Duodenal mucosa (tissue), 2 donors: Measurements from ENCODE around the gene DUXB.

ENCODE experiments used
- H3K27ac ChIP-seq: one replicate; pipeline ENCODE4 v1.7.0; 2013; ENCODE audit warnings: low read depth, low read length
- H3K27me3 ChIP-seq, 2 donors: one replicate each; pipeline ENCODE4 v1.7.0; 2013; ENCODE audit warnings: low read length in 2 of 2, control low read depth in 1 of 2; ENCODE audit not compliant: insufficient read depth in 2 of 2, control insufficient read depth in 1 of 2
- H3K36me3 ChIP-seq, 2 donors: one replicate each; pipeline ENCODE4 v1.7.0; 2013; ENCODE audit warnings: low read length in 2 of 2, control low read depth in 1 of 2; ENCODE audit not compliant: insufficient read depth in 2 of 2, control insufficient read depth in 1 of 2
- H3K4me1 ChIP-seq, 2 donors: one replicate each; pipeline ENCODE4 v1.7.0; 2013; ENCODE audit warnings: low read length in 2 of 2, control low read depth in 1 of 2; ENCODE audit not compliant: insufficient read depth in 2 of 2, control insufficient read depth in 1 of 2
- H3K4me3 ChIP-seq, 2 donors: one replicate each; pipeline ENCODE4 v1.7.0; 2013; ENCODE audit warnings: low read length in 2 of 2, low read depth in 1 of 2
- H3K9ac ChIP-seq, 2 donors: one replicate each; pipeline ENCODE4 v1.7.0; 2013; ENCODE audit warnings: low read length in 2 of 2, low read depth in 1 of 2
- H3K9me3 ChIP-seq, 2 donors: one replicate each; pipeline ENCODE4 v1.7.0; 2013; ENCODE audit warnings: low read length in 2 of 2, control low read depth in 1 of 2; ENCODE audit not compliant: control insufficient read depth in 1 of 2

The DUXB gene

DNA sequence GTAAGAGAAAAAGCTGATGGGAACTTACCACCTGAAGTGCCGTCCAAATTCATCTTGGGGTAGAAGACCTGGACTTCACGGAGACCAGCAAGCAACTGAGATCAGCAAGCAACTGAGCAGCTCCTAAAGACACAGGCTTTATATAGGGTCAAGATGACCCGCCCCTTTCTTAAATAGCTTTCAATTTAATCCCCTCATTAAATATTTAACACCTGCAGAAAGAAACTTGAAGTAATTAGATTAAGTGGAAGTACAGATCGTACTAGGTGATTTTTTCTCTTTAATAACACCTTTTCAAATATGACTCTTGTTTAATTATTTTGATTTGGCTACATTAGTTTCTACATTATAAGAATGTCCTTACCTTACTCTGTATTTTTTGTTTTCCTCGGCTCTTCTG lies 25.1 kb upstream of the DUXB start, which contains the start of gene CPHXL:
Gene CPHXL (minus strand): TSS at position 101 of the 400 bp plus-strand sequence. CDS start 48 bp downstream, at position 53.
- Histone ChIP-seq H3K9me3 (no peaks in the 10 kb centered on the region), H3K4me1 (peaks cover 8 to 11% of the 10 kb centered on the region in 2 donors), H3K27me3 (no peaks in the 10 kb centered on the region), H3K36me3 (no peaks in the 10 kb centered on the region), H3K27ac (no peak within 1 kb of the TSS), H3K9ac (no peak within 1 kb of the TSS), H3K4me3 (peak within 1 kb of the TSS in 1 of 2 donors; percentile 21)

DNA sequence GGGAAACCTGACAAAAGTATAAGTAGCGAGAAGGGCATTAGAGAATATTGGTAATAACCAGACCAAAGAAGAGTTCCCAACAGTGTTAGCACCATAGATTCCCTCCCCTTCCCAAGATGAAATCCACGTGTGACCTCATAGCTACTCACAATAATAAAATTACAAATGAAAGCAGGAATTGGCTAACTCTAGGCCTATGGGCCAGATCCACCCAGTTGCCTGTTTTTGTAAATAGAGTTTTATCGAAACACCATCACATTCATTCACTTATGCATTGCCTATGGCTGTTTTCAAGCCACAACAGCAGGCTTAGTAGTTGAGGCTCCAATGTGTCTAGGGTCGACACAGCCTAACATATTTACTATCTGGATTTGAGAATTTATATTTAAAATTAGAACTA lies 17.2 kb upstream of the DUXB start:
- Histone ChIP-seq H3K4me3 (no peak overlapping the region), H3K27me3 (no peaks in the 10 kb centered on the region)

GRCh38 chr16:75714661-75715060 lies 13.4 kb upstream of the DUXB start:
- Histone ChIP-seq H3K9me3 (peaks cover 1 to 3% of the 10 kb centered on the region in 2 donors), H3K4me1 (no peaks in the 10 kb centered on the region), H3K4me3 (no peak overlapping the region), H3K9ac (no peak overlapping the region), H3K27ac (no peak overlapping the region), H3K36me3 (no peaks in the 10 kb centered on the region), H3K27me3 (no peaks in the 10 kb centered on the region)

More for the DNA sequence above, 17.2 kb upstream of the DUXB start:
- no peaks in the 10 kb centered on the region for H3K4me1 ChIP-seq
- no peak overlapping the region for H3K9ac ChIP-seq
- H3K27ac ChIP-seq, result no peak overlapping the region
- no peaks in the 10 kb centered on the region for H3K36me3 ChIP-seq
- no peaks in the 10 kb centered on the region for H3K9me3 ChIP-seq

- H3K9ac ChIP-seq, result no peak overlapping the region
- H3K27ac ChIP-seq, result no peak overlapping the region
- peaks cover 3 to 5% of the 10 kb centered on the region in 2 donors for H3K9me3 ChIP-seq
- H3K36me3 ChIP-seq, result no peaks in the 10 kb centered on the region
- H3K4me1 ChIP-seq, result no peaks in the 10 kb centered on the region
- no peaks in the 10 kb centered on the region for H3K27me3 ChIP-seq
- H3K4me3 ChIP-seq, result no peak overlapping the region
Measured at GRCh38 chr16:75710344-75710743, 9.1 kb upstream of the DUXB start.

DNA sequence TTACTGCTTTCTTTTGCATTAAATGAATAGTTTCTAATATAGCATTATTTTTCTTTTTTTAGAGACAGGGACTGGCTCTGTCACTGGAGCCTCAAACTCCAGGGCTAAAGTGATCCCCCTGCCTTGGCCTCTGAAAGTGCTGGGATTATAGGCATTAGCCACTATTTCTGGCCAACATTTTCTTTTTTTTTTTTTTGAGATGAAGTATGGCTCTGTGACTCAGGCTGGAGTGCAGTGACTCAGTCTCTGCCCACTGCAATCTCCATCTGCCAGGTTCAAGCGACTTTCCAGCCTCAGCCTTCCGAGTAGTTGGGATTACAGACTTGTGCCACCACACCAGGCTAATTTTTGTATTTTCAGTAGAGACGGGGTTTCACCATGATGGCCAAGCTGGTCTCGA lies 2.0 kb upstream of the DUXB start:
- Histone ChIP-seq H3K4me3 (no peak overlapping the region), H3K36me3 (no peaks in the 10 kb centered on the region), H3K27ac (no peak overlapping the region), H3K9me3 (no peaks in the 10 kb centered on the region), H3K9ac (no peak overlapping the region), H3K4me1 (no peaks in the 10 kb centered on the region), H3K27me3 (no peaks in the 10 kb centered on the region)

DNA sequence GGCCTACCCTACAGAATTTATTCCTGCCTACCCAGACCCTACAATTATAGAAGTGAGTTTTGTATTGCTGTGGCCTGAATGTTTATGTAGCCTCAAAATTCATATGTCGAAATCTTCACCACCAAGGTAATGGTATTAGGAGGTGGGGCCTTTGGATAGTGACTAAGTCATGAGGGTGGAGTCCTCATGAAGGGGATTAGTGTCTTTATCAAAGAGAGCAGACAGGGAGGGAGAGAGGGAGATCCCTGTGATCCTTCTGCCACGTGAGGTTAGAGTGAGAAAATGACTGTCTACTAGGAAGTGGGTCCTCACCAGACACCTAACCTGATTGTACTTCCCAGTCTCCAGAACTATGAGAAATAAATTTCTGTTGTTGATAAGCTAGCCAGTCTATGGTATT lies 981 bp upstream of the DUXB start:
- no peaks in the 10 kb centered on the region for H3K4me1 ChIP-seq
- H3K4me3 ChIP-seq, result no peak overlapping the region
- H3K27ac ChIP-seq, result no peak overlapping the region
- H3K27me3 ChIP-seq, result no peaks in the 10 kb centered on the region
- no peaks in the 10 kb centered on the region for H3K9me3 ChIP-seq
- H3K36me3 ChIP-seq, result no peaks in the 10 kb centered on the region
- H3K9ac ChIP-seq, result no peak overlapping the region

- no peak overlapping the region for H3K9ac ChIP-seq
- no peaks in the 10 kb centered on the region for H3K4me1 ChIP-seq
- H3K36me3 ChIP-seq, result no peaks in the 10 kb centered on the region
- H3K9me3 ChIP-seq, result no peaks in the 10 kb centered on the region
- no peaks in the 10 kb centered on the region for H3K27me3 ChIP-seq
- H3K4me3 ChIP-seq, result no peak overlapping the region
- no peak overlapping the region for H3K27ac ChIP-seq
Measured at GRCh38 chr16:75697571-75697970, 3.7 kb downstream of the DUXB start.

- Histone ChIP-seq H3K9me3 (no peaks in the 10 kb centered on the region), H3K27ac (no peak overlapping the region), H3K9ac (no peak overlapping the region), H3K4me1 (no peaks in the 10 kb centered on the region), H3K4me3 (no peak overlapping the region), H3K27me3 (no peaks in the 10 kb centered on the region), H3K36me3 (no peaks in the 10 kb centered on the region)
Measured at GRCh38 chr16:75695708-75696107, 5.6 kb downstream of the DUXB start.

- no peak overlapping the region for H3K4me3 ChIP-seq
Measured at GRCh38 chr16:75687361-75687760, 13.9 kb downstream of the DUXB start.

GRCh38 chr16:75682308-75682707 lies 19.0 kb downstream of the DUXB start:
- H3K4me1 ChIP-seq, result peaks cover 0 to 5% of the 10 kb centered on the region in 2 donors
- H3K27ac ChIP-seq, result no peak overlapping the region
- H3K4me3 ChIP-seq, result no peak overlapping the region
- H3K9ac ChIP-seq, result no peak overlapping the region
- no peaks in the 10 kb centered on the region for H3K9me3 ChIP-seq
- no peaks in the 10 kb centered on the region for H3K36me3 ChIP-seq
- no peaks in the 10 kb centered on the region for H3K27me3 ChIP-seq

More at GRCh38 chr16:75687361-75687760, 13.9 kb downstream of the DUXB start:
- Histone ChIP-seq H3K9ac (no peak overlapping the region), H3K36me3 (no peaks in the 10 kb centered on the region), H3K27me3 (no peaks in the 10 kb centered on the region), H3K4me1 (no peaks in the 10 kb centered on the region), H3K9me3 (no peaks in the 10 kb centered on the region), H3K27ac (no peak overlapping the region)

DNA sequence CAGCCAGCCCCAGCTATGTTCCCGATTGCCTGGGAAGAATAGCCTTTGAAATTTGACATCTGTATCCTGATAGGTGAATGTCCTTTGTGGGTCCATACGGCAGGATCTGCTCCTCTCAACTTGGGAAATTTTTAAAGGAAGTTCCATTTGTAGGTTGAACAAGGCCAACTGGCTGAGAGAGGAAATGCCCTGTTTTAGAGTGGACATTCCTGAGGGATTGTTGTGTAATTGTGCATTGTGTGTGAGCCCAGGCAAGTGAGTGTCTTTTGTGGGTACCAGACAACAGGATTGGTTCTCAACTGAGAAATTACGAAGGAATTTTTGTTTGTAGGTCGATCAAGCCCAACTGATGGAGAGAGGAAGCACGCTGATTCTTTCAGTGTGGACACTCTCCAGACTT lies 21.9 kb downstream of the DUXB start:
- H3K9me3 ChIP-seq, result no peaks in the 10 kb centered on the region
- peaks cover 0 to 5% of the 10 kb centered on the region in 2 donors for H3K4me1 ChIP-seq
- H3K27ac ChIP-seq, result no peak overlapping the region
- no peak overlapping the region for H3K4me3 ChIP-seq
- no peak overlapping the region for H3K9ac ChIP-seq
- no peaks in the 10 kb centered on the region for H3K27me3 ChIP-seq
- H3K36me3 ChIP-seq, result no peaks in the 10 kb centered on the region
